HG03342 (cell line): ENCODE data around the gene ARL9.
A peak's percentile ranks its signal among the peaks of the same experiment; 100 is the strongest.
"Not testable (repeated sequence)": the region's sequence is repeated elsewhere in the genome, so short reads cannot be mapped to it uniquely, and the experiment has no call there.

Experiments used
- ATAC-seq: cut with Tn5 transposase; IDR thresholded peaks from one replicate; pipeline ENCODE4 v1.9.1; 2021; ENCODE audit warnings: mild to moderate bottlenecking, moderate library complexity; ENCODE audit not compliant: unreplicated experiment

The ARL9 gene

GRCh38 chr4:56505269-56506130 is at the start of gene ARL9:
ARL9 (plus strand) TSS chr4:56505791; CDS start chr4:56505863, 72 bp downstream.
- ATAC-seq: peak; percentile 64

- ATAC-seq: no peak
Measured at GRCh38 chr4:56460085-56460484, 45.5 kb upstream of the ARL9 start.

DNA sequence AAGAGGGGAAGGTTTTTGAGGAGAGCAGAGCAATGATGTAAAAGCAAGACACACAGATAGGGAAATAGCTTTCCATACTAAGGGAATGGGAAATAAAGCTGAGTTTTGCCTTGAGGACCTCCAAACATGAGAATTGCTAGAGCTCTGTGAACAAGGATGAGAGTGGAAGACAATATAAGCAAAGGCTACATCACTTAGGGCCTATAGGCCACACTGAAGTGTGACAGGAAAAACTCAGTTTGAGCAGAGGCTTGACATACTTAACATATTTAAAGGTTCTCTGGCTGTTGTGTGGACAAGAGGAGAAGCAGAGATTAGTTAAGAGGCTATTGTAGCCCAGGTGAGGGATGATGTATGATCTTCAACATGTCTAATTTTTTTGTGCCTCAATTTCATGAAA is 43.4 kb upstream of the ARL9 start:
- no peak for ATAC-seq

DNA sequence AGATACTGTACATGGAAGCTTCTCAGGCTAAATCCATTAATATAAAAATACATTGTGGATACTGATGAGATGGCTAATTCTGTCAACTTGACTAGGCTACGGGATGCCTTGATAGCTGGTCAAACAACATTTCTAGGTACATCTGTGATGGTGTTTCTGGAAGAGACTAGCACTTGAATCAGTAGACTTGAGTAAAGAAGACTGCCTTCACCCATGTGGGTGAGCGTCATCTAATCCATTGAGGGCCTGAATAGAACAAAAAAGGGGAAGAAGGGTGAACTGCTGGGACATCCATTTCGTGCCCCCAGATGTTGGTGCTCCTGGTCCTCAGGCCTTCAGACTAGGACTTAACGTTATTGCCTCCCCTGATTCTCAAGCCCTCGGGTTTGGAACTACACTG is 41.9 kb upstream of the ARL9 start:
- no peak for ATAC-seq

GRCh38 chr4:56464581-56464980 is 41.0 kb upstream of the ARL9 start:
- ATAC-seq: no peak

DNA sequence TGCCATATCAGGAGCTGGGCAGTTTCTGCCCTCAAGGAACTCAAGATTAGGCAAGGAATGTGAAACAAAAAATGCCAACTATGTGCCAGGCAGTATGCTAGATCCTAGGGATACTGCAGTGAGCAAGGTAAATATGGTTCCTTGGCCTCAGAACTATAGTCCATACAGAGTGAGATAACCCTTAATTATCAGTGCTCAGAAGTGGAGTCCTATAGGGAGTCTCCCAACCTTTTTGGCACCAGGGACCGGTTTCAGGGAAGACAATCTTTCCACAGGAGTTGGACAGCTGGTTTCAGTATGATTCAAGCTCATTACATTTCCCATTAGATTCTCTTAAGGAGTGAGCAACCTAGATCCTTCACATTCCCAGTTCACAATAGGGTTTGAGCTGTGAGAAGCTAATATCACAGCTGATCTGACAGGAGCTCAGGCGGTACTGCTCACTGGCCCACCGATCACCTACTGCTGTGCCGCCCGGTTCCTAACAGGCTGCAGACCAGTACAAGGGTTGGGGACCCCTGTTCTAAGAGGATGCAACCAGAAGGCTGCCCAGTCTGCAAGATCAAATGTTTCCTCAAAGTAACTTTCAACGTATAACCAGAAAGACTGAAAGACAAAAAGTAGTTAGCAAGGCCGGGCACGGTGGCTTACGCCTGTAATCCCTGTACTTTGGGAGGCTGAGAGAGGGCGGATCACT is 39.8 kb upstream of the ARL9 start:
- no peak for ATAC-seq

GRCh38 chr4:56466296-56466761 is 39.3 kb upstream of the ARL9 start:
- ATAC-seq: not testable (repeated sequence)

- ATAC-seq: no peak
Measured at GRCh38 chr4:56466910-56467283, 38.7 kb upstream of the ARL9 start.

DNA sequence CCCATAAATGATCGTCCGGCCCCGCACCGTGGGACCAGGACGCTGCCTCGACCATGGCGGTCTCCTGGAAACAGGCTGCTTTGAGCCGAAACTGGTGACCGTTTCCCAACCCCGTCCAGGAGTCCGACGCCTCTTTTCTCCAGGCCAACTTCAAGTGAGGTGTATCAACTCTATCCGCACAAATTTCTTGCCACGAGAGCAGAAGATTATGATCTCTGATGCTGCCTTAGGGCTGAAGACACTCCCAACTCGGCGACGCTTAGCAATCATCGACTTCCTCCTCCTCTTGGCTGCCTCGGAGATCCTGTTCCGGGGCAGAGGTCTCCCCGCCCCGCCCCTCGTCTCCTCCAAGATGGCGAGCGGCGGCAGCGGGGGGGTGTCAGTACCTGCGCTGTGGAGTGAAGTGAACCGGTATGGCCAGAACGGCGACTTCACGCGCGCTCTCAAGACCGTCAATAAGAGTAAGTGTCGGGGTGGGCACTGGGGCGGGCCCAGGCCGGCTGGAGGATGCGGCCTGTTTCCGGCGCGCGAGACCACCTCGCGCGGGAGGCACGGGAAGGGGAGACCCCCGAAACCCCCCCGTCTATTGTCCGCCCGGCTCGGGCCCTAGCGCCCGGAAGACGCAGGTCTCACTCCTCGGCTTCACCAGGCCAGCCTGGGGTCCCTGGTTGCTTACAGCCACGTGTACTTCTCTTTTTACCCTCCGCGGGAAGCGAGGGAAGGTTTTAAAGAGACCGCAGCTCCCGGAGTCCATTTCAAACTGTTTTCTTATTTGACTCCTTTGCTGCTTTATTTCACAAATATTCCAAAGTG is 38.1 kb upstream of the ARL9 start, which contains the start of gene SRP72:
TSS of gene SRP72 (plus strand) at position 334 of the 813 bp plus-strand sequence. CDS start at position 353, 19 bp downstream.
- peak; percentile 92 for ATAC-seq

DNA sequence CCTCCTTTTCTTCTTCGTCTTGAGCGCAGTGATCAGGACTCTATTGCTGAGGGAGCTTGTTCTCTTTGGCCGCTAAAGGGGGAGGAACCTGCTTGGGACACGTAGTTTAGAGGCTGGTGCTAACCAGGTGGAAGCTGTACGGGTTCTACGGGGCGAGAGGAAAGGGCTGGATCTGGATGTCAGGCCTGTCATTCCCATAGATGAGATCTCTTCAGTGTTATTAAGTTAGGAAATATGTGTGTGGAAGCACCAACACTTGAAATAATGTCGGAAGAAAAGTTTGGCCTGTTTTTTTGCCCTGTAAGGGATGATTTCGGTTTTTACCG is 37.5 kb upstream of the ARL9 start:
- peak; percentile 37 for ATAC-seq

- ATAC-seq: no peak
Measured at GRCh38 chr4:56469489-56470210, 35.9 kb upstream of the ARL9 start.

GRCh38 chr4:56475917-56476316 is 29.7 kb upstream of the ARL9 start:
- peak; percentile 86 for ATAC-seq

DNA sequence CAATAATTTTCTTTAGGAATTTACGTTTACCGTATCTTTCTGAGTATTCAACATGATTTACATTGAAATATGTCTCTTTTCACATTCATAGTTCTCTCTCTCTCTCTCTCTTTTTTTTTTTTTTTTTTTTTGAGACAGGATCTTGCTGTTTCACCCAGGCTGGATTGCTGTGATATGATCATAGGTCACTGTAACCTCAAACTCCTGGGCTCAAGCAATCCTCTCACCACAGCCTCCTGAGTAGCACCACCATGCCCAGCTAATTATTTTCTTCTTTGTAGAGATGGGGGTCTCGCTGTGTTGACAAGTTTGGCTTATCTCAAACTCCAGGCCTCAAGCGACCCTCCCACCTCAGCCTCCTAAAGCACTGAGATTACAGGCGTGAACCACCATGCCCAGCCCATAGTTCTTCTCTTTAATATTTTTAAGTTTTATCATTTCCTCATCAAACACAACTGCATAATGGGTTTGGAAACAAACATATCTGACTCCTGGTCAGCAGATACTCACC is 28.3 kb upstream of the ARL9 start:
- ATAC-seq: no peak

GRCh38 chr4:56480691-56481090 is 24.9 kb upstream of the ARL9 start:
- no peak for ATAC-seq

DNA sequence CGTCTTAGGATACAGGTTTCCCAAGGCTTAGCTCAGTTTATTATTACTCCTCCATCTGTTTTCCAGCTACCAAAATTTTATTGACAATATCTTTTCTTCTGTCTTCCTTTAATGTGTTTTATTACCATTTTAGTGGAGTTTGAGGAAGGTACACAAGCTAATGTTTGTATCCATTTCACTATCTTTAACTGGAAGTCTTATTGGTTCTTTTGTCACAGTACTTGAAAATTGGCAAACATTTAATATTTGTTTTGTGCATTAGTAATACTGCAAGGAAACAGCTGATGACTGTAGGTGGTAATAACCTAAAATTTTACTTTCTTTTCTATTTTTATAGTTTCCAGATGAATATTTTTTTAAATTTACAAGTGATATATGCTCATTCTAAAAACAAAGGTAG is 9.3 kb upstream of the ARL9 start:
- ATAC-seq: no peak

- ATAC-seq: no peak
Measured at GRCh38 chr4:56511098-56511497, 5.5 kb downstream of the ARL9 start.

DNA sequence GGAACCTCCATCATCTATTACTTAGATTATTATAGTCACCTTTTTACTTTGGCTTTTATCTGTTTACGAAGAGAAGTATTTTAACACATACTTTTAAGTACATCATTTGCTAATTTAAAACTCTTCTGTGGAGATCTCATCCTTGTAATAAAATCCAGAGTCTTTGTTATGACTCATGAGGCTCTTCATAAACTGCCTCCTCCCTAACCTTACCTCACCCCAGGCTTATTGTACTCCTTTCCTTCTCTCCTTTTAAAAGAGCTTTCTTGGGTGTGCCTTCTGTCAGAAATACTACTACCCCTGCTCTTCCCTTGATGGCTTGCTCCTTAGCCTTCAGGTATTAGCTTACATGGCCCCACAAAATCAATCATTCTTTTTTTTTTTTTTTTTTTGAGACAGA is 6.6 kb downstream of the ARL9 start:
- no peak for ATAC-seq

DNA sequence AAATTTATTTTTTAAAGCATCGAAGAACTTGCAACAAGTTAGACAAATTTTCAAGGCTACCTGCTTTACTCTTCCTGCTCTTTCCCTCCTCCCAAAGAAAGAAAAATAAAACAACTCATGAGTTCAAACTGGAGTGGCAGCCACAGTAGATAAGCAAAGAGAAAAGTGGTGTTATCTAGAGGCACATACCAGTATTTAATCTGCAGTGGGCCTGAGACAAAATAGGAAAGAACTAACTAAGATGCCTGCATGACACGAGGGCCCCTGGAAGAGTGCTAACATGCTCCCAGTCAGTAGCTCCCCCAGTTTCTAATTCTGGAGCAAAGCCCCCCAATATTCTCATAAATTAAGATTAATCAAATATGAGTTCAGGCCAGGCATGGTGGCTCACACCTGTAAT is 7.9 kb downstream of the ARL9 start:
- ATAC-seq: no peak

- ATAC-seq: peak; percentile 96
Measured at GRCh38 chr4:56530269-56531148, 24.9 kb downstream of the ARL9 start.
